Fibroblast of lung (primary cell): Measurements from ENCODE around the gene WNT6. TPM values are rescaled to one million over a fixed set of nuclear protein-coding genes. Genes with fewer than 3 reads are reported as not detected.

Source experiments
- DNase-seq, 2 donors: peaks; one replicate each; pipeline versions ENCODE4 v3.0.0 to v3.0.0-alpha.2; 2010; ENCODE audit warnings: low read depth in 2 of 2
- H2AFZ ChIP-seq: 2 replicates; pipeline ENCODE4 v1.5.1; 2012; ENCODE audit warnings: low read length, control low read depth, inconsistent platforms
- H3K27ac ChIP-seq: 2 replicates; pipeline ENCODE4 v1.5.1; 2011; ENCODE audit warnings: low read length, control low read depth; ENCODE audit not compliant: insufficient read depth
- H3K27me3 ChIP-seq: 2 replicates; pipeline ENCODE4 v1.5.1; 2011; ENCODE audit warnings: mild to moderate bottlenecking, low read length; ENCODE audit not compliant: control insufficient read depth, insufficient read depth
- H3K36me3 ChIP-seq: 2 replicates; pipeline ENCODE4 v1.5.1; 2011; ENCODE audit warnings: low read length; ENCODE audit not compliant: control insufficient read depth, insufficient read depth
- H3K4me1 ChIP-seq: 2 replicates; pipeline ENCODE4 v1.5.1; 2011; ENCODE audit warnings: low read length; ENCODE audit not compliant: control insufficient read depth, insufficient read depth; ENCODE audit errors: extremely low read depth
- H3K4me2 ChIP-seq: 2 replicates; pipeline ENCODE4 v1.5.1; 2011; ENCODE audit warnings: low read length, control low read depth; ENCODE audit not compliant: insufficient read depth; ENCODE audit errors: extremely low read depth
- H3K4me3 ChIP-seq, 4 experiments: fragments of 200-600 bp in 1 of 4; sonication (generic) in 1 of 4; replicated peaks in 1 of 4; 2 replicates each; pipeline ENCODE4 v1.5.1; 2011 to 2016; ENCODE audit warnings: low read length in 4 of 4, low read depth in 3 of 4, mild to moderate bottlenecking in 3 of 4, control low read depth in 2 of 4, inconsistent platforms in 1 of 4, mixed read lengths in 1 of 4; ENCODE audit not compliant: insufficient read depth in 1 of 4; ENCODE audit errors: control extremely low read depth in 1 of 4
- H3K79me2 ChIP-seq: 2 replicates; pipeline ENCODE4 v1.5.1; 2012; ENCODE audit warnings: mild to moderate bottlenecking, low read length, inconsistent platforms; ENCODE audit not compliant: control insufficient read depth, insufficient read depth
- H3K9ac ChIP-seq: 2 replicates; pipeline ENCODE4 v1.5.1; 2011; ENCODE audit warnings: mild to moderate bottlenecking, low read length, control low read depth; ENCODE audit not compliant: insufficient read depth
- H3K9me3 ChIP-seq: 2 replicates; pipeline ENCODE4 v1.5.1; 2012; ENCODE audit warnings: low read depth, low read length; ENCODE audit not compliant: control insufficient read depth, insufficient read depth
- H4K20me1 ChIP-seq: 2 replicates; pipeline ENCODE4 v1.5.1; 2011; ENCODE audit warnings: low read length; ENCODE audit not compliant: control insufficient read depth, insufficient read depth; ENCODE audit errors: extremely low read depth
- EZH2 ChIP-seq: IDR thresholded peaks from 2 replicates; pipeline ENCODE4 v1.5.1; 2012; ENCODE audit warnings: low read length, control low read depth, mild to moderate bottlenecking; ENCODE audit errors: missing control alignments
- polyA plus RNA-seq, 2 donors: library from polyadenylated mRNA; depleted of rRNA in 1 of 2; stranded (reverse) in 1 of 2; unstranded in 1 of 2; fragments of >200 nt; gene quantifications; 2 replicates each; pipeline ENCODE4 v1.2.1, GENCODE V29; 2011 to 2012; ENCODE audit warnings: missing spikeins in 1 of 2
- total RNA-seq: library from RNA; depleted of rRNA; stranded (reverse); fragments of >200 nt; gene quantifications from 2 replicates; pipeline ENCODE4 v1.2.1, GENCODE V29; 2014
- TF ChIP-seq, protein P1 (sequence below), 2 donors: IDR thresholded peaks in 1 of 2; conservative IDR thresholded peaks in 1 of 2; 1 replicate in 1 of 2; 2 replicates in 1 of 2; pipeline ENCODE4 v1.5.1; 2011 to 2012; ENCODE audit warnings: low read length in 2 of 2, control low read depth in 1 of 2, inconsistent platforms in 1 of 2, low read depth in 1 of 2, mild to moderate bottlenecking in 1 of 2

Gene WNT6
- total and polyA plus RNA-seq, 2 donors (not counting 1 experiment from before 2014, with no cell fraction given), result not detected

- peak; percentile 54 to 62 for DNase-seq
These were observed 6.5 kb upstream of the WNT6 start for GRCh38 chr2:218852911-218853667.

GRCh38 chr2:218853766-218854165, 5.8 kb upstream of the WNT6 start:
- Histone ChIP-seq H3K9me3 (no peaks in the 10 kb centered on the region), H3K27ac (no peak overlapping the region), H3K9ac (no peak overlapping the region), H3K27me3 (peaks cover 38% of the 10 kb centered on the region), H4K20me1 (no peaks in the 10 kb centered on the region), H3K4me2 (no peak overlapping the region), H3K79me2 (no peaks in the 10 kb centered on the region), H3K36me3 (no peaks in the 10 kb centered on the region), H2AFZ (no peak overlapping the region), H3K4me1 (no peaks in the 10 kb centered on the region), H3K4me3 (no peak overlapping the region)
- TF ChIP-seq, protein P1, sequence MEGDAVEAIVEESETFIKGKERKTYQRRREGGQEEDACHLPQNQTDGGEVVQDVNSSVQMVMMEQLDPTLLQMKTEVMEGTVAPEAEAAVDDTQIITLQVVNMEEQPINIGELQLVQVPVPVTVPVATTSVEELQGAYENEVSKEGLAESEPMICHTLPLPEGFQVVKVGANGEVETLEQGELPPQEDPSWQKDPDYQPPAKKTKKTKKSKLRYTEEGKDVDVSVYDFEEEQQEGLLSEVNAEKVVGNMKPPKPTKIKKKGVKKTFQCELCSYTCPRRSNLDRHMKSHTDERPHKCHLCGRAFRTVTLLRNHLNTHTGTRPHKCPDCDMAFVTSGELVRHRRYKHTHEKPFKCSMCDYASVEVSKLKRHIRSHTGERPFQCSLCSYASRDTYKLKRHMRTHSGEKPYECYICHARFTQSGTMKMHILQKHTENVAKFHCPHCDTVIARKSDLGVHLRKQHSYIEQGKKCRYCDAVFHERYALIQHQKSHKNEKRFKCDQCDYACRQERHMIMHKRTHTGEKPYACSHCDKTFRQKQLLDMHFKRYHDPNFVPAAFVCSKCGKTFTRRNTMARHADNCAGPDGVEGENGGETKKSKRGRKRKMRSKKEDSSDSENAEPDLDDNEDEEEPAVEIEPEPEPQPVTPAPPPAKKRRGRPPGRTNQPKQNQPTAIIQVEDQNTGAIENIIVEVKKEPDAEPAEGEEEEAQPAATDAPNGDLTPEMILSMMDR (conservative IDR thresholded peaks at IDR 0.05 in 1 of 2, IDR thresholded peaks at IDR 0.05 in 1 of 2; ENCODE audit: low read depth in 1 of 2, low read length in 2 of 2), result no peak
- no peak for TF ChIP-seq EZH2
- DNase-seq, result peak in 1 of 2 donors; percentile 72

More at GRCh38 chr2:218852911-218853667, 6.5 kb upstream of the WNT6 start:
- Histone ChIP-seq H3K27me3 (peaks cover 31% of the 10 kb centered on the region), H3K79me2 (no peaks in the 10 kb centered on the region), H3K36me3 (no peaks in the 10 kb centered on the region), H4K20me1 (no peaks in the 10 kb centered on the region), H3K9me3 (no peaks in the 10 kb centered on the region), H2AFZ (no peak overlapping the region), H3K4me3 (no peak overlapping the region), H3K27ac (no peak overlapping the region), H3K4me2 (no peak overlapping the region), H3K9ac (no peak overlapping the region), H3K4me1 (no peaks in the 10 kb centered on the region)
- no peak for TF ChIP-seq EZH2
- TF ChIP-seq, protein P1 (conservative IDR thresholded peaks at IDR 0.05 in 1 of 2, IDR thresholded peaks at IDR 0.05 in 1 of 2; ENCODE audit: low read depth in 1 of 2, low read length in 2 of 2), result peak; percentile 77 to 82

GRCh38 chr2:218854860-218855259, 4.7 kb upstream of the WNT6 start:
- Histone ChIP-seq H3K9ac (no peak overlapping the region), H3K27me3 (peaks cover 46% of the 10 kb centered on the region), H4K20me1 (no peaks in the 10 kb centered on the region), H3K4me3 (no peak overlapping the region), H3K79me2 (no peaks in the 10 kb centered on the region), H3K4me1 (no peaks in the 10 kb centered on the region), H3K27ac (no peak overlapping the region), H3K9me3 (no peaks in the 10 kb centered on the region), H2AFZ (no peak overlapping the region), H3K4me2 (no peak overlapping the region), H3K36me3 (no peaks in the 10 kb centered on the region)
- TF ChIP-seq, protein P1 (conservative IDR thresholded peaks at IDR 0.05 in 1 of 2, IDR thresholded peaks at IDR 0.05 in 1 of 2; ENCODE audit: low read depth in 1 of 2, low read length in 2 of 2), result no peak
- no peak for TF ChIP-seq EZH2
- no peak for DNase-seq
